Activated CD4-positive, alpha-beta memory T cell treated with anti-CD3 and anti-CD28 coated beads for 36 hours (primary cell): ENCODE data around the gene STK32C. TPM values are rescaled to one million over a fixed set of nuclear protein-coding genes. Genes with fewer than 3 reads are reported as not detected.

Experiments used
- CTCF ChIA-PET: fragments of 350-600 bp; sonication (Branson Sonifier 250); formaldehyde crosslinking; loops from one replicate; lab custom pipeline; 2021; ENCODE audit warnings: antibody characterized with exemption, inconsistent platforms; lab: Charles Lee
- POLR2A ChIA-PET: fragments of 350-600 bp; sonication (Branson Sonifier 250); formaldehyde crosslinking; loops from one replicate; lab custom pipeline; 2021; ENCODE audit warnings: antibody characterized with exemption; lab: Charles Lee
- DNase-seq: peaks from one replicate; pipeline ENCODE4 v3.0.0-alpha.2; 2020
- H3K27ac Mint-ChIP-seq: one replicate; pipeline ENCODE4 v1.8.0; 2021; ENCODE audit warnings: mixed read lengths
- H3K27me3 Mint-ChIP-seq: one replicate; pipeline ENCODE4 v1.8.0; 2021; ENCODE audit warnings: mixed read lengths
- H3K36me3 Mint-ChIP-seq: one replicate; pipeline ENCODE4 v1.8.0; 2021; ENCODE audit warnings: mixed read lengths
- H3K4me1 Mint-ChIP-seq: one replicate; pipeline ENCODE4 v1.8.0; 2021; ENCODE audit warnings: low read depth, mixed read lengths
- H3K4me3 Mint-ChIP-seq: one replicate; pipeline ENCODE4 v1.8.0; 2021; ENCODE audit warnings: mild to moderate bottlenecking, mixed read lengths
- H3K9me3 Mint-ChIP-seq: one replicate; pipeline ENCODE4 v1.8.0; 2021; ENCODE audit warnings: mixed read lengths
- intact Hi-C: fragments of 100-400 bp; cut with micrococcal nuclease; formaldehyde crosslinking; loops from one replicate; pipeline ENCODE4 v1.15.1; 2023
- total RNA-seq, 2 experiments: library from RNA; stranded (reverse); gene quantifications; one replicate each; pipeline ENCODE4 v1.2.3, GENCODE V29; 2021

The STK32C gene
- total RNA-seq, 2 experiments from 2014 or later = 14.8 to 16.1 TPM

- no peak overlapping the region for H3K27ac Mint-ChIP-seq
- intact Hi-C loops = no loop called here
- H3K9me3 Mint-ChIP-seq = no peaks in the 10 kb centered on the region
- H3K4me1 Mint-ChIP-seq = no peaks in the 10 kb centered on the region
- H3K36me3 Mint-ChIP-seq = no peaks in the 10 kb centered on the region
- ChIA-PET POLR2A (no interaction called here), CTCF (no interaction called here)
- no peak overlapping the region for H3K4me3 Mint-ChIP-seq
- H3K27me3 Mint-ChIP-seq = no peaks in the 10 kb centered on the region
- no peak for DNase-seq
These were observed 25.7 kb downstream of the STK32C start for GRCh38 chr10:132281915-132282666.

GRCh38 chr10:132280646-132281074 lies 27.1 kb downstream of the STK32C start:
- no peak overlapping the region for H3K4me3 Mint-ChIP-seq
- no peak overlapping the region for H3K27ac Mint-ChIP-seq
- ChIA-PET CTCF (no interaction called here), POLR2A (no interaction called here)
- no peak for DNase-seq
- intact Hi-C loops = no loop called here
- H3K9me3 Mint-ChIP-seq = no peaks in the 10 kb centered on the region
- no peaks in the 10 kb centered on the region for H3K4me1 Mint-ChIP-seq
- no peaks in the 10 kb centered on the region for H3K36me3 Mint-ChIP-seq
- no peaks in the 10 kb centered on the region for H3K27me3 Mint-ChIP-seq

- no peak for DNase-seq
- Mint-ChIP-seq H3K9me3 (no peaks in the 10 kb centered on the region), H3K4me3 (no peak overlapping the region), H3K36me3 (no peaks in the 10 kb centered on the region), H3K4me1 (no peaks in the 10 kb centered on the region), H3K27ac (no peak overlapping the region), H3K27me3 (no peaks in the 10 kb centered on the region)
- ChIA-PET POLR2A (no interaction called here), CTCF (no interaction called here)
- intact Hi-C loops = no loop called here
These were observed 27.7 kb downstream of the STK32C start for GRCh38 chr10:132279873-132280645.

- H3K4me1 Mint-ChIP-seq = no peaks in the 10 kb centered on the region
- H3K9me3 Mint-ChIP-seq = no peaks in the 10 kb centered on the region
- H3K36me3 Mint-ChIP-seq = no peaks in the 10 kb centered on the region
These were observed 30.4 kb downstream of the STK32C start for GRCh38 chr10:132277311-132277741.

GRCh38 chr10:132276706-132277105 lies 31.0 kb downstream of the STK32C start:
- no peak overlapping the region for H3K4me3 Mint-ChIP-seq
- no peaks in the 10 kb centered on the region for H3K36me3 Mint-ChIP-seq
- intact Hi-C loops = no loop called here
- no peaks in the 10 kb centered on the region for H3K9me3 Mint-ChIP-seq
- H3K27me3 Mint-ChIP-seq = no peaks in the 10 kb centered on the region
- no peak overlapping the region for H3K27ac Mint-ChIP-seq
- no peaks in the 10 kb centered on the region for H3K4me1 Mint-ChIP-seq
- ChIA-PET POLR2A (no interaction called here), CTCF (no interaction called here)
- DNase-seq = no peak

More at GRCh38 chr10:132277311-132277741, 30.4 kb downstream of the STK32C start:
- ChIA-PET POLR2A (no interaction called here), CTCF (no interaction called here)
- no peak overlapping the region for H3K4me3 Mint-ChIP-seq
- intact Hi-C loops = no loop called here
- no peaks in the 10 kb centered on the region for H3K27me3 Mint-ChIP-seq
- no peak for DNase-seq
- no peak overlapping the region for H3K27ac Mint-ChIP-seq

- CTCF ChIA-PET = no interaction called here
- H3K9me3 Mint-ChIP-seq = no peaks in the 10 kb centered on the region
- POLR2A ChIA-PET = no interaction called here
- no peak overlapping the region for H3K4me3 Mint-ChIP-seq
- no peaks in the 10 kb centered on the region for H3K4me1 Mint-ChIP-seq
- no peaks in the 10 kb centered on the region for H3K27me3 Mint-ChIP-seq
- H3K36me3 Mint-ChIP-seq = no peaks in the 10 kb centered on the region
- DNase-seq = no peak
- intact Hi-C loops = no loop called here
- H3K27ac Mint-ChIP-seq = no peak overlapping the region
These were observed 31.5 kb downstream of the STK32C start for GRCh38 chr10:132276179-132276675.

GRCh38 chr10:132275426-132276178 lies 32.1 kb downstream of the STK32C start:
- Mint-ChIP-seq H3K27ac (no peak overlapping the region), H3K4me3 (no peak overlapping the region), H3K4me1 (no peaks in the 10 kb centered on the region), H3K36me3 (no peaks in the 10 kb centered on the region), H3K27me3 (no peaks in the 10 kb centered on the region), H3K9me3 (no peaks in the 10 kb centered on the region)
- ChIA-PET CTCF (no interaction called here), POLR2A (no interaction called here)
- intact Hi-C loops = no loop called here
- DNase-seq = no peak

- Mint-ChIP-seq H3K36me3 (no peaks in the 10 kb centered on the region), H3K27me3 (no peaks in the 10 kb centered on the region), H3K4me3 (no peak overlapping the region), H3K4me1 (no peaks in the 10 kb centered on the region), H3K27ac (no peak overlapping the region), H3K9me3 (no peaks in the 10 kb centered on the region)
- intact Hi-C loops = no loop called here
- DNase-seq = no peak
- ChIA-PET POLR2A (no interaction called here), CTCF (no interaction called here)
These were observed 32.8 kb downstream of the STK32C start for GRCh38 chr10:132274986-132275385.

GRCh38 chr10:132274581-132274980 lies 33.2 kb downstream of the STK32C start:
- intact Hi-C loops = no loop called here
- no peak overlapping the region for H3K27ac Mint-ChIP-seq
- POLR2A ChIA-PET = no interaction called here
- H3K9me3 Mint-ChIP-seq = no peaks in the 10 kb centered on the region
- DNase-seq = no peak
- H3K4me3 Mint-ChIP-seq = no peak overlapping the region
- CTCF ChIA-PET = no interaction called here
- H3K4me1 Mint-ChIP-seq = no peaks in the 10 kb centered on the region
- H3K27me3 Mint-ChIP-seq = no peaks in the 10 kb centered on the region
- H3K36me3 Mint-ChIP-seq = no peaks in the 10 kb centered on the region

- ChIA-PET CTCF (no interaction called here), POLR2A (no interaction called here)
- no peak overlapping the region for H3K27ac Mint-ChIP-seq
- no peaks in the 10 kb centered on the region for H3K9me3 Mint-ChIP-seq
- no peak for DNase-seq
- H3K4me3 Mint-ChIP-seq = no peak overlapping the region
- H3K4me1 Mint-ChIP-seq = no peaks in the 10 kb centered on the region
- intact Hi-C loops = no loop called here
- no peaks in the 10 kb centered on the region for H3K27me3 Mint-ChIP-seq
- H3K36me3 Mint-ChIP-seq = no peaks in the 10 kb centered on the region
These were observed 33.8 kb downstream of the STK32C start for GRCh38 chr10:132273966-132274365.

GRCh38 chr10:132273304-132273944 lies 34.3 kb downstream of the STK32C start:
- Mint-ChIP-seq H3K27me3 (no peaks in the 10 kb centered on the region), H3K36me3 (no peaks in the 10 kb centered on the region), H3K4me3 (no peak overlapping the region), H3K27ac (no peak overlapping the region), H3K4me1 (no peaks in the 10 kb centered on the region), H3K9me3 (peaks cover 3% of the 10 kb centered on the region)
- DNase-seq = no peak
- CTCF ChIA-PET = no interaction called here
- intact Hi-C loops = no loop called here
- POLR2A ChIA-PET = no interaction called here
